HUES6 (cell line): Measurements from ENCODE around the gene TNS2.

ENCODE experiments used
- H3K27ac ChIP-seq: 2 replicates; pipeline ENCODE4 v1.7.0; 2013; ENCODE audit warnings: low read depth, mild to moderate bottlenecking, low read length, inconsistent platforms
- H3K27me3 ChIP-seq: 2 replicates; pipeline ENCODE4 v1.6.1; 2013; ENCODE audit warnings: low read length; ENCODE audit not compliant: control insufficient read depth, insufficient read depth
- H3K36me3 ChIP-seq: 2 replicates; pipeline ENCODE4 v1.6.1; 2013; ENCODE audit warnings: low read length; ENCODE audit not compliant: control insufficient read depth, insufficient read depth
- H3K4me1 ChIP-seq: 2 replicates; pipeline ENCODE4 v1.6.1; 2013; ENCODE audit warnings: low read length; ENCODE audit not compliant: control insufficient read depth, insufficient read depth
- H3K4me3 ChIP-seq: 2 replicates; pipeline ENCODE4 v1.5.1; 2013; ENCODE audit warnings: low read depth, low read length
- H3K9ac ChIP-seq: one replicate; pipeline ENCODE4 v1.6.1; 2013; ENCODE audit warnings: mild to moderate bottlenecking, low read length
- H3K9me3 ChIP-seq: 2 replicates; pipeline ENCODE4 v1.6.1; 2013; ENCODE audit warnings: low read depth, low read length; ENCODE audit not compliant: control insufficient read depth, insufficient read depth

Gene TNS2

GRCh38 chr12:53044052-53044581 lies 5.7 kb upstream of the TNS2 start:
- Histone ChIP-seq H3K4me3 (no peak overlapping the region), H3K9ac (no peak overlapping the region), H3K4me1 (peaks cover 39% of the 10 kb centered on the region), H3K27ac (no peak overlapping the region), H3K27me3 (peaks cover 20% of the 10 kb centered on the region), H3K36me3 (peaks cover 20% of the 10 kb centered on the region), H3K9me3 (no peaks in the 10 kb centered on the region)

DNA sequence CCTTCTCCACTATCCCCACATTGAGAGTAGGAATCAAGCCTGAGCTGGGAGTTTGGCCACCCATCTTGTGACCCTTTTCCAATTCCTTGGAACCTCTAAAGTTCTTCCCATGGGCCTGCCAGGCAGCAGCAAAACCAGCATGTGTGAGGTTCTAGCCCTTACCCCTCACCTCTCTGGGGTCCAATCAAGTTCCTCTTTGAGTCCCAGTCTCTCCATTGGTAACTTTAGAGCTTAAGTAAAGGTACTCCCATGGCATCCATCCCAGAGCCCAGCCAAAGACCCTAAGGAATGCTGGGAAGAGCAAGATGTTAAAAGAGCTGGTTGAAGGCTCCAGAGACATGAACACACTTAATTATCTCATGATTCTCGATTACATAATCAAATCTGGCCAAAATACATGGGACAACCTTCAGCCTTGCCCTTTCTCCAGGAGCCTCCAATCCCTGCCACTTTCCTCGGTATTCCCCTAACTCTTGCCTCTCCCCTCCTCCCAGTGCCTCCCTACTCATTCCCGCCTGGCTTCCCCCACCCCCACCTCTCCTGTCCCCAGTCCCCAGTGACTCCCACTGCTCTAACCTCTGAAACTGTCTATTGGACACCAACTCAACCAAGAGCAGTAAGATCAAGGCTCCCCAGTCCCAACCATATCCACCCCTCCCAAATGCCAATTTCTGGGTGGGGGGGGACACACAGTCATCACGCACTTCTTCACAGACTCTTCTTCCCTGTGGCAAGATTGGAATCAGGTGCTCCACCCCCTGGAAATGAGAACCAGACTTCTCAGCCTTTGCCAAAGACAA lies 4.8 kb upstream of the TNS2 start:
- H3K4me3 ChIP-seq, result 0 out of 2 replicates have a peak overlapping the region, but pooled peaks have one; percentile 86
- H3K9me3 ChIP-seq, result no peaks in the 10 kb centered on the region
- H3K9ac ChIP-seq, result no peak overlapping the region
- no peak overlapping the region for H3K27ac ChIP-seq
- H3K36me3 ChIP-seq, result peaks cover 10% of the 10 kb centered on the region
- peaks cover 49% of the 10 kb centered on the region for H3K4me1 ChIP-seq
- H3K27me3 ChIP-seq, result peaks cover 20% of the 10 kb centered on the region

DNA sequence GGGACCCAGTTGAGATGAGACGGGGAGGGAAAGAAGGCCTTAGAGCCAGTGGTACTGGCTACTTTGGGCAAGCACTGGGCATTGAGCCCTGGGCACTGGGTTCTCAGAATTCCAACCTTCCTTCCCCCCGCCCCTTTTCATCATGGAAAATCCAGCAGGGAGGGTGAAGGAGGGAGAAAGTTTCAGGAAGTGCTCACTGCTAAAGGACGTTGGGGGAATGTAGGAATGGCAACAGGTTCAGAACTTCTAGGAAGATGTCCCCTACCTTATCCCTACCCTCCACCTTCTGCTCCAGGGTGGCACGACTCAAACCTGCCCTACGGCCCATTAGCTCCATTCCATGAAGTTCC lies 4.2 kb upstream of the TNS2 start:
- H3K4me1 ChIP-seq, result peaks cover 55% of the 10 kb centered on the region
- no peak overlapping the region for H3K27ac ChIP-seq
- no peaks in the 10 kb centered on the region for H3K9me3 ChIP-seq
- peaks cover 6% of the 10 kb centered on the region for H3K36me3 ChIP-seq
- peaks cover 20% of the 10 kb centered on the region for H3K27me3 ChIP-seq
- peak overlapping the region; percentile 86 for H3K9ac ChIP-seq
- H3K4me3 ChIP-seq, result peak overlapping the region; percentile 86

DNA sequence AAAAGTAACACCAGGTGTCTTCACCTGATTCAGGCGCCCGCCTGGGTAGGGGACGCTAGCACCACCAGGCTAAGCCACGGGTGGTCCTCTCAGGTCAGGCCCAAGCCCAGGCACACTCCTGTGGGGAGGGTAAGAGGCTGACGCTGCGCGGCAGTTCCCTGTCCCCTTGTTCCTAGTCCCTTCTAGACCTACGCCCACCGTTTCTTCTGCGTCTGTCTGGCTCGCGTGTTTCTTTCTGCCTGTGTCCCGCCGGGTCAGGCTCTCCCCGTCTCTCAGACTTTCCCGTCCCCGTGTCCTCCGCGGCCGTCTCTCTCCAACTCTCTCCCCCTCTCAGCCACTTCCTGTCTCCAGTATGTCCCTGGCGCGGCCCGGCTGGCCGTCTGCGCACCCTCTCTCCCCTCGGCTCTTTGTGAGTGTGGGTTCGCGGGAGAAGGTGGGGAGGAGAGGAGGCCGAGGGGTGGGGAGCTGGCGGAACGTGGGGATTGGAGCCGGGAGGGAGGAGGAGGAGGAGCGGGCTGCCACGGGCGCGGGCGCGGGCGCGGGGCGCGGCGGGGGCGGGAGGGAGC lies 3.1 kb upstream of the TNS2 start:
- H3K36me3 ChIP-seq, result peaks cover 3% of the 10 kb centered on the region
- peaks cover 20% of the 10 kb centered on the region for H3K27me3 ChIP-seq
- H3K4me1 ChIP-seq, result peaks cover 66% of the 10 kb centered on the region
- H3K9ac ChIP-seq, result peak overlapping the region; percentile 86
- no peaks in the 10 kb centered on the region for H3K9me3 ChIP-seq
- H3K4me3 ChIP-seq, result peak overlapping the region; percentile 86
- no peak overlapping the region; the same call in 1 of the 2 replicates for H3K27ac ChIP-seq

- Histone ChIP-seq H3K4me1 (peaks cover 69% of the 10 kb centered on the region), H3K36me3 (peaks cover 7% of the 10 kb centered on the region; the same call in 1 of the 2 replicates), H3K27me3 (peaks cover 20% of the 10 kb centered on the region), H3K4me3 (peak overlapping the region; percentile 86), H3K9me3 (no peaks in the 10 kb centered on the region), H3K27ac (no peak overlapping the region), H3K9ac (peak overlapping the region; percentile 36)
These were observed 2.4 kb upstream of the TNS2 start for GRCh38 chr12:53047221-53048032.

DNA sequence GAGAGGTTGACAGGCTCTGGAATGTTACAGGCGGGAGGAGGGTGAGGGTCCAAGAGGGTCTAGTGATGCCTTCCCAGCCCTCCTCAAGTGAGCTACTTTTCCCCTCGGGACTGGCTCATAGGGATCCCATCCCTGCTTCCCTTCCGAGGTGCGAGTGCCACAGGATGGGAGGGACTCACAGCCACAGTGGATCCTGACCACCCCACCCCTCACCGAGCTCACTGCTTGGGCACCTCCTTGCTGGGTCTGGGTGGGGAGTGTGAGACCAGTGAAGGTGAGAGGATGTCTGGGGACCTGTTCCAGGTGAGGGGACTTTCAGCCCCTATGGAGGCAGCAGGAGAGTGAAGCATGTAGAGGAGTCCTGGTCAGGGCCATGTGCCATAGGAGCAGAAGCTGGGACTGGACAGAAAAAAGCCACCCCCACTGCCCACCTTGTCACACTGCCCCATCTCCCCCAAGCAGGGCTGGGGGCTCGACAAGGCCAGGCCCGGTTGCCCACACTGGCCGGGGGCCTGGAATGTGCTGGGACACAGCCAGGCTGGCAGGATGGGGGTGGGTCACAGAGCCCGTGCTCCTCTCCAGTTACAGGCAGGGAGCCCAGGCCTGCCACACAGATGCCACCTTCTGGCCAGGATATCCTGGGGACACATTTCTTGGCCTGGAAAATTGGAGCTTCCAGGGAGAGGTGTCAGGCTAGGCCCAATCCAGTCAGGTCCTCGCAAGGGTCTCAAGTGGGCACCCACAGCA lies 1.7 kb upstream of the TNS2 start:
- Histone ChIP-seq H3K9ac (peak overlapping the region; percentile 36), H3K27ac (no peak overlapping the region; the same call in 1 of the 2 replicates), H3K4me3 (peak overlapping the region; percentile 50), H3K4me1 (peaks cover 70% of the 10 kb centered on the region), H3K9me3 (no peaks in the 10 kb centered on the region), H3K36me3 (peaks cover 7% of the 10 kb centered on the region; the same call in 1 of the 2 replicates), H3K27me3 (peaks cover 20% of the 10 kb centered on the region)

DNA sequence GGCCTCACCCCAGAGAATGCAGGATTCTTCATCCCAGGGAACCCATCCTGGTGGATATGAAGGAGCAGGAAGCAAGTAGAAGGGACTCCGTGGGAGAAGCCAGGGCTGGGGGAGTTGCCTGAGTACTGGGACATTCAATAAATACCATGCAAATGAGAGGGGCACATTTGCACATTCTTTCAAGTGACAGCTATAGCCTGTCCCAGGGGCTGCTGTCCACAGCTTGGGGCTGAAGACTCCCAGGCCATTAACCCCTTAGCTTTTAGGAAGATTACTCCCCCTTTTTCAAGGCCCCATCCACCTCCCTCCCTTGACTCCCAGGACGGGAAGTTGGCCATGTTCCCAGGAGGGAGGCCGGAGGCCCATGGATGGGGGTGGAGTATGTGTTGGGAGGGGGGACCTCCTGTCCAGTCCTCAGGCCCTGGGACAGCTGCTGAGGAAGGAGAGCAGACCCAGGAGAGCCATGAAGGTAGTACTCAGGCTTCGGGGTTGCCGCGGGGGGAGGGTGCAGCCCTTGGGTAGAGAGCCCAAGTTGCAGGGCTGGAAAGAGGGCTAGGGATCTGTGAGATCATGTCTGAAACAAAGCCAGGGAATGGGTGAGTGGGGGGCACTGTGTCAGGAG lies 974 bp upstream of the TNS2 start:
- Histone ChIP-seq H3K36me3 (peaks cover 7% of the 10 kb centered on the region; the same call in 1 of the 2 replicates), H3K27ac (no peak overlapping the region; the same call in 1 of the 2 replicates), H3K27me3 (peaks cover 20% of the 10 kb centered on the region), H3K4me3 (peak overlapping the region; percentile 50), H3K9me3 (no peaks in the 10 kb centered on the region), H3K4me1 (peaks cover 73% of the 10 kb centered on the region), H3K9ac (peak overlapping the region; percentile 36)

DNA sequence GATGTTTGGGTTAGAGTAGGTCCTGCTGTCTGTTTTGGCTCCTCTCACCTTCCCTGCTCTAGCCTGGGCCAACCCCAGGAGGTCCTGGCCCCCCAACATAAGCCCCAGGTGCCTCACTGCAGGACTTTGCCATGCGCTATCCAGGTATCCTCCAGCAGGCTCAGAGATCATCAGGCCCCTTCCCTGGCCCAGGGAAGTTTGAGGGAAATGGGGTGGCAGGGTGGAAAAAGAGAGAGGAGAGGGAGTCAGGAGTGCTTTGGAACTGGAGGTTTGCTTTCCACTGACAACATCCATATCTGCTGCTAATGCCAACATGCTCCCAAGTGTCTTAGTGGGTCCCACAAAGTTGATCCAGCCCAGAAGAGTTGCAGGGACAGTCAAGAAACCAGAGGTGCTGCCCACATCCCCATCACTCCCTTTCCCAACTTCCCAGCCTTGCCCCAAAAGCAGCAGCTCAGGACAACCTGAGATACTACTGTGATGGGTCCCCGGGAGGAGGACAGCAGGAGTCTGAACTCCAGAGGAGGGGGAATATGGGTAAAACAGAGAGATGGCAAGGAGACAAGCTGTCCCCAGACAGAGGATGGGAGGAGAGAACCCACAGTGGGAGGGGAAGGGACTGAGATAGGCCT lies 677 bp downstream of the TNS2 start:
- peak overlapping the region; percentile 39 for H3K9ac ChIP-seq
- no peak overlapping the region; the same call in 1 of the 2 replicates for H3K27ac ChIP-seq
- H3K36me3 ChIP-seq, result peaks cover 7% of the 10 kb centered on the region; the same call in 1 of the 2 replicates
- H3K4me1 ChIP-seq, result peaks cover 61% of the 10 kb centered on the region
- peaks cover 5% of the 10 kb centered on the region; the same call in 1 of the 2 replicates for H3K27me3 ChIP-seq
- H3K4me3 ChIP-seq, result peak overlapping the region; percentile 50
- no peaks in the 10 kb centered on the region for H3K9me3 ChIP-seq

GRCh38 chr12:53051058-53051880 lies 1.4 kb downstream of the TNS2 start:
- H3K27ac ChIP-seq, result no peak overlapping the region
- H3K36me3 ChIP-seq, result peaks cover 7% of the 10 kb centered on the region; the same call in 1 of the 2 replicates
- peaks cover 54% of the 10 kb centered on the region for H3K4me1 ChIP-seq
- no peak overlapping the region; the same call in 1 of the 2 replicates for H3K4me3 ChIP-seq
- no peaks in the 10 kb centered on the region for H3K27me3 ChIP-seq
- H3K9ac ChIP-seq, result no peak overlapping the region
- H3K9me3 ChIP-seq, result no peaks in the 10 kb centered on the region
